Occipital lobe (tissue), 2 donors: ENCODE measurements around the gene SH2D5. TPM values are rescaled to one million over a fixed set of nuclear protein-coding genes. Genes with fewer than 3 reads are reported as not detected.

Experiments used
- DNase-seq: peaks from one replicate; lab custom pipeline; 2025; lab: John Stamatoyannopoulos, UW
- total RNA-seq: library from RNA; depleted of rRNA; stranded (reverse); fragments of >200 nt; gene quantifications from one replicate; pipeline ENCODE4 v1.2.3, GENCODE V29; 2014

The SH2D5 gene
- total RNA-seq, 1 donor from 2014 or later: 0.62 TPM

- DNase-seq: no peak
Measured at GRCh38 chr1:20715406-20715805, 17.1 kb downstream of the SH2D5 start.

DNA sequence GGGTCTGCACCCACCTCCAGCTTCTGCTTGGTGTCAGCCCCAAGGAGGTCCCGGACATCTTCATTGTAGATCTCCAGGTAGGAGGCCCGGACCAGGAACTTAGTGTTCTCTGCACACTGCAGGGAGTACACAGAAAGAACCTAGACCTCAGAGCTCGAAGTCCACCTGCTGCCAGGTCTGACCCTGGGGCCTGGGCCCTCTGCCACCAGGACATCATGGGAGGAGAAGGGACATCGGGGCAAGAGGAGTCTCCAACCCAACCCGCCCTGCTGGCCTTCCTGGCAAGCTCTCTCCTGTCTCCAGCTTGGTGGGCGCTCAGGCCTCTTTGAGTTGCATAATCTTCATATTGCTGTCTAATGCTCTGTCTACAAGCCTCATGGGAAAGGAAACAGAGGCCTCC lies 19.1 kb downstream of the SH2D5 start:
- no peak for DNase-seq

DNA sequence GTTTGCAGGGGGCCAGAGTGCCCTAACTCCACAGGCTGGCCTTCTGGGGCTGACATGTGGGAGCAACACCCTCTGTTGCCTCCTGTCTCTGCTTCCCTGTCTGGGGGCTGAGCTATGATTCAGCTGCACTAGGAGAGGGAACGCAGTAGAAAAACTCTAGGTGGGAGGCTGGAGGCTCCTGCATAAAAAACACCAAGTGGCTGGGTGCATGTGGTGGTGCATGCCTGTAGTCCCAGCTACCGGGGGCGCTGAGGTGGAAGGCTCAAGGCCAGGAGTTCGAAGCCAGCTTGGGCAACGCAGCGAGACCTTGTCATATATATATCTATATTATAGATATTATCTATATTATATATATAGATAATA lies 20.3 kb downstream of the SH2D5 start:
- no peak for DNase-seq

- DNase-seq: peak; percentile 31
Measured at GRCh38 chr1:20711285-20712214, 21.0 kb downstream of the SH2D5 start.

GRCh38 chr1:20710469-20711284 lies 21.8 kb downstream of the SH2D5 start:
- no peak for DNase-seq

- no peak for DNase-seq
Measured at GRCh38 chr1:20709868-20710267, 22.6 kb downstream of the SH2D5 start.

DNA sequence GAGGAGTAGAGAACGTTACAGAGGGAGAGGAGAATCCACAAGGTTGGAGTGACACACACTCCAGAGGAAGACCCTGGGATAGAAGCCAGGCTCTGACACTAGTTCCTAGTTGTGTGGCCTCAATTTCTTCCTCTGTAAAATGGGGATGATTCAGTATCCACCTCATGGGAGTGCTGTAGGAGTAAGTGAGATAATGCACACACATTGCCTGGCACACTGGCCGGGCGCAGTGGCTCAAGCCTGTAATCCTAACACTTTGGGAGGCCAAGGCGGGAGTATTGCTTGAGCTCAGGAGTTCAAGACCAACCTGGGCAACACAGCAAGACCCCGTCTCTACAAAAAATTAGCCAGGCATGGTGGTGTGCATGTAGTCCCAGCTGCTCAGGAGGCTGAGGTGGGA lies 23.6 kb downstream of the SH2D5 start:
- no peak for DNase-seq

DNA sequence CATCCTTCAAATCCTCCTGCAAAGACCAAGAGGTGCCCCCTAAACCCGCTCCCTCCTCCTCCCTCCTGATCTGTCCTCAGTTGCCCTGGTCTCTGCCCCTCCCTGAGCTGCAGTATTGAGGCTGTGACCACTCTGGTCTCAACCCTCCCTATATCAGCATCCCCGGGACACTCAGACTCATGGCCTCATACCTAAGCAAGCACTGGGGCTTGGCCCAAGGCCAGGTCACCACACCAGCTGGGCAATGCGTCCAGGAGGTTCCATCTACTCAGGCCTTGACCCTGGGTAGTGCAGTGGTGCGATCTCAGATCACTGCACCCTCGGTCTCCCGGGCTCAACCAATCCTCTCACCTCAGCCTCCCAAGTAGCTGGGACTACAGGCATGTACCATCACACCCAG lies 24.4 kb downstream of the SH2D5 start:
- DNase-seq: no peak

GRCh38 chr1:20706841-20707240 lies 25.7 kb downstream of the SH2D5 start:
- no peak for DNase-seq

- DNase-seq: no peak
Measured at GRCh38 chr1:20705203-20705755, 27.2 kb downstream of the SH2D5 start.

DNA sequence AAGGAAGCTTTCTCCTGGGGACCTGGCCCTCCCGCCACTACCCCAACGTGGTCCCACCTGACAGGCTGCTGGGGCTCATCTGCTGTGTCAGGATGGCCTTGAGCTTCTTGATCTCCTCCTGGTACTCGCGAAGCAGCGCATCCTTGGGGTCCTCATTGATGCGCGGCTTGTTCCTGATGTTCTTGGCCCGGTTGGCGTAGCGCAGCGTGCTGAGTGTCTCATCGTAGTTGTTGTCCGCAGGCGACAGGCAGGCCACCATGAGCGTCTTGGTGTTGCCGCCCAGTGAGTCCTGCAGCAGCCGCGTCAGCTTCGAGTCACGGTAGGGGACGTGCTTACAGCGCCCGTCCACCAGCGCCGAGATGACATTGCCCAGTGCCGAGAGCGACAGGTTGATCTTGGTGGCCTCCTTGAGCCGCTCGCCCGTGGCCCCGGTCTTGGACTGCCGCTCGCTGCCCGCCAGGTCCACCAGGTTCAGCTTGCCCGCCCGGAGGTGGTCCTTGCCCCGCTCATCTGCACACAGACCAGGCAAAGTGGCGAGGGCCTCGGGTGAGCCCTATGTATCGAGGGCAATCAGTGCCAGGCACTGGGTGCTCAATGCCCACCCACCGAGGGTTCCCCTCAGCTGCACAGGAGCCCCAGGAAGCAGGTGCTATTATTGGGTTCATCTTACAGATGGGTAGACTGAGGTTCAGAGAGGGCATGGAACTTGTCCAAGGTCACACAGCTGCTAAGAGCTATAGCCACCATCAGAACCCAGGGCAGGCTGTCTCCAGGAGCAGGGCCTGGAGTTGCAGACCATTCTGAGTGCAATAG lies 27.9 kb downstream of the SH2D5 start:
- no peak for DNase-seq

DNA sequence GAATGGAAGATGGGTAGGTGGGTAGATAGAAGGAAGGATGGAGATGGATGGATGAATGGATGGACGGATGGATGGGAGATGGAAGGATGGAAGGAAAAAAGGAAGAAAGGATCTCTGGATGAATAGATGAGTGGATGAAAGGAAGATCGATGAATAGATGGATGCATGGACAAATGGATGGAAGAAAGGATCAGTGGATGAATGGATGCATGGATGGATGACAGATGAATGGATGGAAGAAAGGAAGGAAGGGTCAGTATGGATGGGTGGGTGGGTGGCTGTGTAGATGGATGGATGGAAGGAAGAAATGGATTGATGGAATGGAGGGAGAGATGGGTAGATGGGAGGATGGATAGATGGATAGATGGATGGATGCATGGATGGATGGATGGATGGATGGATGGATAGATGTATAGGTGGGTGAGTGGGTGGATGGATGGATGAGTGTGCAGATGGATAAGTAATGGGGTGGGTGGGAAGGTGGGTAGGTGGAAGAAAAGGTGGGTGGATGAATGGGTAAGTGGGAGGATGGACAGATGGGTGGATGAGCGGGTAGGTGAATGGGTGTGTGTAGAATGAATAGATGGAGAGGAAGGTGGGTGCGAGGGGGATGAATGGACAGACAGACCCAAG lies 29.3 kb downstream of the SH2D5 start:
- no peak for DNase-seq

- no peak for DNase-seq
Measured at GRCh38 chr1:20702416-20702815, 30.1 kb downstream of the SH2D5 start.

DNA sequence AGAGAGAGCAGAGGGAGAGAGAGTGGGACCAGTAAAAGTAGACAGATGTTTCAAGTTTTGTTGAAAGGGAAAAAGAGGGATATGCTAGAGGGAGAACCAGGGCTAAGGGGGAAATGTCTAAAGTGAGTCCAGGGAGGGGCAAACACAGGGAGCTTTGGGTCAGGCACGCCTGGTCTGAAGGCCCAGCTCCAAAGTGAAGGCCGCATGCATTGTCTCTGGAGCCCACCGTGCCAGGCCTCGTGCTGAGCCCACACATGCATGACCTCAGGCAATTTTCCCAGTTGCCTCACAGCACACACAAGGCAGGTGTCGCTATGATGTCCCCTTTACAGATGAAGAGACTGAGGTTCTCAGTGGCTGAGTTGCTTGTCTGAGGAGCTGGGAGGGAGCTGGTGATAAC lies 30.7 kb downstream of the SH2D5 start:
- no peak for DNase-seq

- no peak for DNase-seq
Measured at GRCh38 chr1:20701446-20701845, 31.1 kb downstream of the SH2D5 start.

GRCh38 chr1:20700636-20701215 lies 31.8 kb downstream of the SH2D5 start:
- no peak for DNase-seq

DNA sequence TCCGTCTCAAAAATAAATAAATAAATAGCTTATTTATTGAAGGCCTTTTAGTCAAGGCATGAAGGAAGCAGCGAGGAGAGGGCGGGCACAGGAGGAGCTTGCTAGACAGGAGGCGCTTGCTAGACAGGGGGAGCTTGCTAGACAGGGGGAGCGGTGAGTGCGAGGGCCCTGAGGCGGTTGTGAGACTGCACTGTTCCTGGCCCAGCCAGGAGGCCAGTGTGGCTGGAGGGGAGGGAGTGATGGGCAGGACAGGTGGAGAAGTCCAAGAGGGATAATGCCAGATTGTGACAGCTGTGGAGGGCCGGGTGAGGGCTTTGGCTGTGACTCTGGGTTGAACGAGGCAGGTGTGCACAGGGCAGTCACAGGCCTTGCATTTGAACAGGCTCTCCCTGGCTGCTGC lies 32.9 kb downstream of the SH2D5 start:
- DNase-seq: no peak

- DNase-seq: peak; percentile 10
Measured at GRCh38 chr1:20698195-20698910, 34.1 kb downstream of the SH2D5 start.

GRCh38 chr1:20697563-20697962 lies 34.9 kb downstream of the SH2D5 start:
- no peak for DNase-seq
